ENCODE measurements around the gene NR2C2. TPM values are rescaled to one million over a fixed set of nuclear protein-coding genes. Genes with fewer than 3 reads are reported as not detected.
"Not testable (repeated sequence)": the region's sequence is repeated elsewhere in the genome, so short reads cannot be mapped to it uniquely, and the experiment has no call there.

NR2C2 gene
- total and polyA plus RNA-seq, 2 donors from 2014 or later = 3.5 to 43.6 TPM

DNA sequence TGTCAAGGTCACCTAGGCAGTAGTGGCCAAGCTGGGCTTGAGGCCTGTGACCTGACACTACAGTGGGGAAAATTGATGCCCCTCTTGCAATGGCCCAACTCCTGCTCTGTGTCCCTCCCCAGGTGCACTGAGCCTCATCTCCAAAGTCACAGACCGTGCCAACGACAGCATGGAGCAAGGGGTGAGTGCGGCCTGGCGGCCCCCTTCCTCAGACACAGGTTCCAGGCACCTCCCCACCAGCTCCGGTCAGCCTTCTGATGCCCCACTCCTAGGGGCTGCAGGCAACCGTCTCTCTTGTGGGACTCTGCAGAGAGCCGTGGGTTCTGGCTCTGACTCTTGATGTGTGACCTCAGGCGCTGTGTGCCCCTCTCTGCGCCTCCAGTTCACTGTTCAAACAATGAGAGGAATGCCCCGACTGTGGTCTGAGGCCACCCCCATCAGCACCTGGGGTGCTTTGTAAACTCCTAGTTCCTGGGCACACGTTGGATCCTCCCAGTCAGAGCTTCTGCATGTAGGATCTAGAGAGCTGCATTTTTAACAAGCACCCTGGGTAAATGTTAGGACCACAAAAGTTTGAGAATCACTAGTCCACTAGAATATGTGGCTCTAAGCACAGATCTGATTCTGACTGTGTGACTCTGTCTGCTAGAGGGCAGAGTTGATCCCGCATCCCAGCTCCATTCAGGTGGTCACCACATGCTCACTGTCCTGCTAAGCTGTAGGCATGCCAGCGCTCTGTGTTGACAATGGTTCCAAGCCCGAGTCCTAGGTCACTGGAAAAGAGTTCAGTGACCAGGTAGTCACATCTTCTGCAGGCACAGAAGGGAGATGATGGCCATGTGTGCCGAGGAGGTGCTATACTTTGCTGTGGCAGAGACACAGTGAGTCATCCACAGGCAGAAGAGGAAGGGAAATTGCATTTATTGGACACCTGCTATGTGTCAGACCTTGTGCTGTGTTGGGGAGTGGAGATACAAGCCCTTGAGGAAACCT is 46.2 kb upstream of the NR2C2 start:
- no peak overlapping the region for H3K9ac ChIP-seq (ENCODE audit: low read length in 3 of 3)
- FAIRE-seq (no peak), DNase-seq (no peak)

DNA sequence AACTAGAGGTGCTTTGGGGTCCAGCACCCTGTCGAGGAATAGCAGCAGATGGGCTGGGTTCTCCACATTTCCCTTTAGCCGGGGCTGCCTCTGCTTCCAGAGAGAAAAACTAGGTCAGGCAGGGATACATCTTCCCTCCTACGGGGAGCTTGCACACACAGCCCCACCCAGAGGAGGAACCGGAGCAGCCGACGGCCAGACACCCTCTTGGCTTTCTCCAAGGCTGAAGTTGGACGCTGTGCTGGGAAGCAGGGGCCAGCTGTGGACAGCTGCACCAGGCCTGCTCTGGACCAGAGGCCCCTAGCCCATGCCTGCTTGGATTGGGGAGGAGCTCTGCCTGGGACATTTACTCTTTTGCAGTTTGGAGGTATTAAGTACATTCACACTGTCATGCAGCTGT is 44.7 kb upstream of the NR2C2 start:
- DNase-seq = peak in 4 of 5 donors; percentile 48 to 89 (median 53)
- FAIRE-seq = no peak
- TF ChIP-seq, protein P1, sequence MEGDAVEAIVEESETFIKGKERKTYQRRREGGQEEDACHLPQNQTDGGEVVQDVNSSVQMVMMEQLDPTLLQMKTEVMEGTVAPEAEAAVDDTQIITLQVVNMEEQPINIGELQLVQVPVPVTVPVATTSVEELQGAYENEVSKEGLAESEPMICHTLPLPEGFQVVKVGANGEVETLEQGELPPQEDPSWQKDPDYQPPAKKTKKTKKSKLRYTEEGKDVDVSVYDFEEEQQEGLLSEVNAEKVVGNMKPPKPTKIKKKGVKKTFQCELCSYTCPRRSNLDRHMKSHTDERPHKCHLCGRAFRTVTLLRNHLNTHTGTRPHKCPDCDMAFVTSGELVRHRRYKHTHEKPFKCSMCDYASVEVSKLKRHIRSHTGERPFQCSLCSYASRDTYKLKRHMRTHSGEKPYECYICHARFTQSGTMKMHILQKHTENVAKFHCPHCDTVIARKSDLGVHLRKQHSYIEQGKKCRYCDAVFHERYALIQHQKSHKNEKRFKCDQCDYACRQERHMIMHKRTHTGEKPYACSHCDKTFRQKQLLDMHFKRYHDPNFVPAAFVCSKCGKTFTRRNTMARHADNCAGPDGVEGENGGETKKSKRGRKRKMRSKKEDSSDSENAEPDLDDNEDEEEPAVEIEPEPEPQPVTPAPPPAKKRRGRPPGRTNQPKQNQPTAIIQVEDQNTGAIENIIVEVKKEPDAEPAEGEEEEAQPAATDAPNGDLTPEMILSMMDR (IDR thresholded peaks at IDR 0.05; ENCODE audit: borderline replicate concordance, extremely low read depth, insufficient read depth) = no peak

More for the DNA sequence above, 46.2 kb upstream of the NR2C2 start:
- Histone ChIP-seq H3K4me1 (ENCODE audit: control insufficient read depth in 2 of 3, insufficient read depth in 2 of 3, low read depth in 1 of 3, low read length in 3 of 3) (peaks cover 0 to 2% (median 0%) of the 10 kb centered on the region in 3 donors), H3K4me3 (ENCODE audit: low read length in 3 of 3) (no peak overlapping the region), H3K36me3 (ENCODE audit: control insufficient read depth in 2 of 3, insufficient read depth in 3 of 3, low read length in 3 of 3) (peaks cover 0 to 24% (median 11%) of the 10 kb centered on the region in 3 donors), H3K27me3 (ENCODE audit: control insufficient read depth, insufficient read depth, low read length) (no peaks in the 10 kb centered on the region), H3K27ac (ENCODE audit: low read depth in 2 of 2, low read length in 2 of 2) (no peak overlapping the region), H3K9me3 (ENCODE audit: control insufficient read depth in 2 of 3, insufficient read depth in 1 of 3, low read length in 3 of 3) (no peaks in the 10 kb centered on the region)
- intact Hi-C loops (cut with DNase I) = no loop called here
- TF ChIP-seq, protein P1 (IDR thresholded peaks at IDR 0.05; ENCODE audit: borderline replicate concordance, extremely low read depth, insufficient read depth) = no peak

DNA sequence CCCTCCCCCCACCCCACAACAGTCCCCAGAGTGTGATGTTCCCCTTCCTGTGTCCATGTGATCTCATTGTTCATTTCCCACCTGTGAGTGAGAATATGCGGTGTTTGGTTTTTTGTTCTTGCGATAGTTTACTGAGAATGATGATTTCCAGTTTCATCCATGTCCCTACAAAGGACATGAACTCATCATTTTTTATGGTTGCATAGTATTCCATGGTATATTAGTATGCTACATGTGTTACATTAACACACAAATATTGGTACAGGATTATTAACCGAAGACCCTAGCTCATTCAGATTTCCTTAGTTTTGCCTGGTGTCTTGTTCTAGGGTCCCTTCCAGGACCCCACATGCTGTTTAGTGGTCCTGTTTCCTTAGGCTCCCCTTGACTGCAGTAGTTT is 43.9 kb upstream of the NR2C2 start:
- H3K27me3 ChIP-seq (ENCODE audit: control insufficient read depth, insufficient read depth, low read length); H3K9me3 ChIP-seq (ENCODE audit: control insufficient read depth in 2 of 3, insufficient read depth in 1 of 3, low read length in 3 of 3); H3K9ac ChIP-seq (ENCODE audit: low read length in 3 of 3); H3K27ac ChIP-seq (ENCODE audit: low read depth in 2 of 2, low read length in 2 of 2); H3K4me3 ChIP-seq (ENCODE audit: low read length in 3 of 3); DNase-seq; FAIRE-seq; H3K4me1 ChIP-seq (ENCODE audit: control insufficient read depth in 2 of 3, insufficient read depth in 2 of 3, low read depth in 1 of 3, low read length in 3 of 3); intact Hi-C loops (cut with DNase I): not testable (repeated sequence)
- peaks cover 0 to 20% (median 4%) of the 10 kb centered on the region in 3 donors for H3K36me3 ChIP-seq (ENCODE audit: control insufficient read depth in 2 of 3, insufficient read depth in 3 of 3, low read length in 3 of 3)

More for the DNA sequence above, 44.7 kb upstream of the NR2C2 start:
- Histone ChIP-seq H3K27ac (ENCODE audit: low read depth in 2 of 2, low read length in 2 of 2) (no peak overlapping the region), H3K36me3 (ENCODE audit: control insufficient read depth in 2 of 3, insufficient read depth in 3 of 3, low read length in 3 of 3) (peaks cover 0 to 26% (median 8%) of the 10 kb centered on the region in 3 donors), H3K9me3 (ENCODE audit: control insufficient read depth in 2 of 3, insufficient read depth in 1 of 3, low read length in 3 of 3) (no peaks in the 10 kb centered on the region), H3K9ac (ENCODE audit: low read length in 3 of 3) (no peak overlapping the region), H3K4me1 (ENCODE audit: control insufficient read depth in 2 of 3, insufficient read depth in 2 of 3, low read depth in 1 of 3, low read length in 3 of 3) (peaks cover 0 to 2% (median 0%) of the 10 kb centered on the region in 3 donors), H3K4me3 (ENCODE audit: low read length in 3 of 3) (no peak overlapping the region), H3K27me3 (ENCODE audit: control insufficient read depth, insufficient read depth, low read length) (no peaks in the 10 kb centered on the region)
- intact Hi-C loops (cut with DNase I) = no loop called here

DNA sequence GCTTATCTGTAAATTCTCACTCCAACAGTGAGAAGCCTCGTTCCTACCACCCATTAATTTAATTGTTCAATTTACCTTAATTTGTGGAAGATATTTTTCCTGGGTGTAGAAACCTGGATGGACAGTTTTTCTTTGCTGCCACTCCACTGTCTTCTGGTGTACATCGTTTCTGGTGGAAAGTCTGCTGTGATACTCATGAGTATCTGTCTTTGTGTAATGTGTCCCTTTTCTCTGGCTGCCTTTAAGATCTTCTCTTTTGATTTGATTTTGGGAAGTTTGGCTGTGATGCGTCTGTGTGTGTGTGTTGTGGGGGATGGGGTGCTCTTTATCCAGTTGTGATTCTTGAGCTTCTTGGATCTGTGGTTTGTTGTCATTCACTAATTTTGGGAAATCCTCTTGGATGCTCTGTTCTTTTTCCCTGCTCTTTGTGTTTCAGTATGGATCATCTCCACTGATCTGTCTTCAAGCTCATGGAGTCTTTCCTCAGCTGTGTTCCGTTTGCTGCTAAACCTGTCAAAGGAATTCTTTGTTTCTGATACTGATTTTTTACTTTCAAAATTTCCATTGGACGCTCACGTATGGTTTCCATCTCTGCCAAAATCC is 42.2 kb upstream of the NR2C2 start:
- TF ChIP-seq, protein P1 (IDR thresholded peaks at IDR 0.05; ENCODE audit: borderline replicate concordance, extremely low read depth, insufficient read depth) = no peak
- Histone ChIP-seq H3K9me3 (ENCODE audit: control insufficient read depth in 2 of 3, insufficient read depth in 1 of 3, low read length in 3 of 3) (no peaks in the 10 kb centered on the region), H3K4me3 (ENCODE audit: low read length in 3 of 3) (no peak overlapping the region), H3K36me3 (ENCODE audit: control insufficient read depth in 2 of 3, insufficient read depth in 3 of 3, low read length in 3 of 3) (peaks cover 0 to 13% (median 3%) of the 10 kb centered on the region in 3 donors), H3K4me1 (ENCODE audit: control insufficient read depth in 2 of 3, insufficient read depth in 2 of 3, low read depth in 1 of 3, low read length in 3 of 3) (peaks cover 0 to 2% (median 0%) of the 10 kb centered on the region in 3 donors), H3K9ac (ENCODE audit: low read length in 3 of 3) (no peak overlapping the region), H3K27me3 (ENCODE audit: control insufficient read depth, insufficient read depth, low read length) (no peaks in the 10 kb centered on the region), H3K27ac (ENCODE audit: low read depth in 2 of 2, low read length in 2 of 2) (no peak overlapping the region)
- intact Hi-C loops (cut with DNase I) = no loop called here
- DNase-seq (no peak), FAIRE-seq (no peak)

Data from kidney (tissue), 14 donors.